Lower leg skin (tissue), 3 donors: ENCODE data around the gene MSANTD2.

Experiments used
- POLR2A ChIP-seq, 2 donors: fragments of 450-650 bp; IDR thresholded peaks; one replicate each; pipeline ENCODE4 v1.6.1; 2016 to 2017; ENCODE audit warnings: antibody characterized with exemption in 2 of 2, mild to moderate bottlenecking in 1 of 2, moderate library complexity in 1 of 2
- TF ChIP-seq, protein P1 (sequence below), 3 donors: fragments of 450-650 bp; IDR thresholded peaks; one replicate each; pipeline ENCODE4 v1.5.1; 2016; ENCODE audit warnings: antibody characterized with exemption in 3 of 3, mild to moderate bottlenecking in 3 of 3, moderate library complexity in 2 of 3

GRCh38 chr11:124839972-124840621 lies 39.9 kb upstream of the MSANTD2 start:
- TF ChIP-seq, protein P1, sequence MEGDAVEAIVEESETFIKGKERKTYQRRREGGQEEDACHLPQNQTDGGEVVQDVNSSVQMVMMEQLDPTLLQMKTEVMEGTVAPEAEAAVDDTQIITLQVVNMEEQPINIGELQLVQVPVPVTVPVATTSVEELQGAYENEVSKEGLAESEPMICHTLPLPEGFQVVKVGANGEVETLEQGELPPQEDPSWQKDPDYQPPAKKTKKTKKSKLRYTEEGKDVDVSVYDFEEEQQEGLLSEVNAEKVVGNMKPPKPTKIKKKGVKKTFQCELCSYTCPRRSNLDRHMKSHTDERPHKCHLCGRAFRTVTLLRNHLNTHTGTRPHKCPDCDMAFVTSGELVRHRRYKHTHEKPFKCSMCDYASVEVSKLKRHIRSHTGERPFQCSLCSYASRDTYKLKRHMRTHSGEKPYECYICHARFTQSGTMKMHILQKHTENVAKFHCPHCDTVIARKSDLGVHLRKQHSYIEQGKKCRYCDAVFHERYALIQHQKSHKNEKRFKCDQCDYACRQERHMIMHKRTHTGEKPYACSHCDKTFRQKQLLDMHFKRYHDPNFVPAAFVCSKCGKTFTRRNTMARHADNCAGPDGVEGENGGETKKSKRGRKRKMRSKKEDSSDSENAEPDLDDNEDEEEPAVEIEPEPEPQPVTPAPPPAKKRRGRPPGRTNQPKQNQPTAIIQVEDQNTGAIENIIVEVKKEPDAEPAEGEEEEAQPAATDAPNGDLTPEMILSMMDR (IDR thresholded peaks at IDR 0.05), result no peak
- TF ChIP-seq POLR2A (IDR thresholded peaks at IDR 0.05), result no peak
